WTC11 (cell line): ENCODE results near the gene EGLN1. TPM values are rescaled to one million over a fixed set of nuclear protein-coding genes. Genes with fewer than 3 reads are reported as not detected.

ENCODE experiments used
- ATAC-seq: fragments of 200-7000 bp; cut with Tn5 transposase; 2 replicates; pipeline ENCODE4 v1.10.0; 2021; ENCODE audit warnings: mild to moderate bottlenecking, moderate library complexity
- CTCF ChIA-PET: fragments of 300-600 bp; sonication (Branson Sonifier 250); formaldehyde crosslinking; loops from one replicate; lab custom pipeline; 2021; ENCODE audit warnings: antibody characterized with exemption; lab: Charles Lee
- POLR2A ChIA-PET: fragments of 350-600 bp; sonication (Branson Sonifier 250); formaldehyde crosslinking; loops from one replicate; lab custom pipeline; 2021; ENCODE audit warnings: antibody characterized with exemption; lab: Charles Lee
- DNase-seq: peaks from one replicate; pipeline ENCODE4 v3.0.0; 2021; ENCODE audit warnings: low spot score
- H3K27ac Mint-ChIP-seq: 2 replicates; pipeline ENCODE4 v1.8.0; 2021; ENCODE audit warnings: mixed read lengths
- H3K27me3 Mint-ChIP-seq: 2 replicates; pipeline ENCODE4 v1.8.0; 2021; ENCODE audit warnings: low read depth, mild to moderate bottlenecking, moderate library complexity, mixed read lengths
- H3K36me3 Mint-ChIP-seq: 2 replicates; pipeline ENCODE4 v1.8.0; 2021; ENCODE audit warnings: mixed read lengths
- H3K4me1 Mint-ChIP-seq: 2 replicates; pipeline ENCODE4 v1.8.0; 2022; ENCODE audit warnings: mixed read lengths
- H3K4me3 Mint-ChIP-seq: 2 replicates; pipeline ENCODE4 v1.8.0; 2021; ENCODE audit warnings: mild to moderate bottlenecking, moderate library complexity, mixed read lengths
- H3K9me3 Mint-ChIP-seq: 2 replicates; pipeline ENCODE4 v1.8.0; 2021; ENCODE audit warnings: mixed read lengths
- ARID4B ChIP-seq: sonication (generic); formaldehyde crosslinking; IDR thresholded peaks from 2 replicates; pipeline ENCODE4 v1.8.0; 2023; ENCODE audit warnings: missing genetic modification reagents, mild to moderate bottlenecking, borderline replicate concordance
- ATF1 ChIP-seq: sonication (generic); formaldehyde crosslinking; IDR thresholded peaks from 2 replicates; pipeline ENCODE4 v1.8.1; 2023; ENCODE audit warnings: mild to moderate bottlenecking, moderate library complexity, missing genetic modification reagents
- ATF6 ChIP-seq: sonication (generic); formaldehyde crosslinking; IDR thresholded peaks from 2 replicates; pipeline ENCODE4 v1.8.1; 2023; ENCODE audit warnings: mild to moderate bottlenecking, missing genetic modification reagents
- CBFB ChIP-seq: sonication (generic); formaldehyde crosslinking; IDR thresholded peaks from 2 replicates; pipeline ENCODE4 v1.8.1; 2022; ENCODE audit warnings: mild to moderate bottlenecking, low read depth, missing genetic modification reagents
- CDX4 ChIP-seq: fragments of 250-450 bp; sonication (Bioruptor Pico); IDR thresholded peaks from 2 replicates; pipeline ENCODE4 v1.9.0; 2021; ENCODE audit warnings: moderate library complexity, mild to moderate bottlenecking, inconsistent platforms, borderline replicate concordance
- ESRRA ChIP-seq: sonication (generic); formaldehyde crosslinking; IDR thresholded peaks from 2 replicates; pipeline ENCODE4 v1.8.1; 2022; ENCODE audit warnings: mild to moderate bottlenecking, missing genetic modification reagents, borderline replicate concordance
- GRHL2 ChIP-seq: fragments of 250-450 bp; sonication (Bioruptor Pico); IDR thresholded peaks from 2 replicates; pipeline ENCODE4 v1.8.0; 2022; ENCODE audit warnings: mild to moderate bottlenecking, moderate library complexity; ENCODE audit not compliant: insufficient replicate concordance, severe bottlenecking
- GTF2I ChIP-seq: fragments of 250-450 bp; sonication (Bioruptor Pico); conservative IDR thresholded peaks from 2 replicates; pipeline ENCODE4 v1.4.0; 2021; ENCODE audit warnings: mild to moderate bottlenecking
- HMGA2 ChIP-seq: fragments of 250-450 bp; sonication (Bioruptor Pico); IDR thresholded peaks from 2 replicates; pipeline ENCODE4 v1.4.0; 2021; ENCODE audit warnings: mild to moderate bottlenecking, moderate library complexity
- HMGXB4 ChIP-seq: sonication (generic); formaldehyde crosslinking; IDR thresholded peaks from 2 replicates; pipeline ENCODE4 v1.8.1; 2023; ENCODE audit warnings: mild to moderate bottlenecking, moderate library complexity, missing genetic modification reagents
- PRDM15 ChIP-seq: sonication (generic); formaldehyde crosslinking; IDR thresholded peaks from 2 replicates; pipeline ENCODE4 v1.8.0; 2022; ENCODE audit warnings: missing genetic modification reagents
- RELA ChIP-seq: sonication (generic); formaldehyde crosslinking; IDR thresholded peaks from 2 replicates; pipeline ENCODE4 v1.8.1; 2022; ENCODE audit warnings: missing genetic modification reagents, mild to moderate bottlenecking, borderline replicate concordance
- RORB ChIP-seq: fragments of 250-450 bp; sonication (Bioruptor Pico); IDR thresholded peaks from 2 replicates; pipeline ENCODE4 v1.9.0; 2021; ENCODE audit warnings: mild to moderate bottlenecking
- USF1 ChIP-seq: sonication (generic); formaldehyde crosslinking; IDR thresholded peaks from 2 replicates; pipeline ENCODE4 v1.8.0; 2022; ENCODE audit warnings: mild to moderate bottlenecking, missing genetic modification reagents
- ZNF138 ChIP-seq: sonication (generic); formaldehyde crosslinking; conservative IDR thresholded peaks from 2 replicates; pipeline ENCODE4 v1.8.1; 2022; ENCODE audit warnings: mild to moderate bottlenecking, moderate library complexity, missing genetic modification reagents
- ZNF219 ChIP-seq: sonication (generic); formaldehyde crosslinking; IDR thresholded peaks from 2 replicates; pipeline ENCODE4 v1.8.0; 2023; ENCODE audit warnings: missing genetic modification reagents, mild to moderate bottlenecking, borderline replicate concordance
- ZNF423 ChIP-seq: fragments of 250-450 bp; sonication (Bioruptor Pico); IDR thresholded peaks from 2 replicates; pipeline ENCODE4 v2.1.2; 2022; ENCODE audit warnings: mild to moderate bottlenecking, moderate library complexity
- ZNF671 ChIP-seq: fragments of 250-450 bp; sonication (Bioruptor Pico); IDR thresholded peaks from 2 replicates; pipeline ENCODE4 v1.8.0; 2021; ENCODE audit warnings: mild to moderate bottlenecking
- total RNA-seq: library from RNA; stranded (reverse); gene quantifications from 3 replicates; pipeline ENCODE4 v1.2.3, GENCODE V29; 2021

Gene EGLN1
- total RNA-seq, 1 experiment from 2014 or later, result 13.7 TPM

GRCh38 chr1:231386466-231386865 is 35.6 kb downstream of the EGLN1 start (continued):
- TF ChIP-seq PRDM15 (CRISPR knock-in tag), result no peak
- no peak for TF ChIP-seq ZNF219 (CRISPR knock-in tag)

GRCh38 chr1:231385416-231385748 is 36.7 kb downstream of the EGLN1 start:
- H3K9me3 Mint-ChIP-seq, result no peaks in the 10 kb centered on the region
- H3K27ac Mint-ChIP-seq, result no peak overlapping the region
- ChIA-PET CTCF (no interaction called here), POLR2A (no interaction called here)
- H3K27me3 Mint-ChIP-seq, result no peaks in the 10 kb centered on the region
- no peak for DNase-seq
- no peaks in the 10 kb centered on the region for H3K4me1 Mint-ChIP-seq
- H3K4me3 Mint-ChIP-seq, result no peak overlapping the region
- TF ChIP-seq GRHL2 (CRISPR knock-in tag) (no peak), ZNF423 (CRISPR knock-in tag) (no peak), PRDM15 (CRISPR knock-in tag) (no peak), HMGXB4 (CRISPR knock-in tag) (no peak), CDX4 (CRISPR knock-in tag) (no peak), HMGA2 (CRISPR knock-in tag) (no peak), ATF1 (no peak), RORB (CRISPR knock-in tag) (no peak), USF1 (CRISPR knock-in tag) (no peak), RELA (no peak), ESRRA (CRISPR knock-in tag) (no peak), CBFB (CRISPR knock-in tag) (no peak), ATF6 (CRISPR knock-in tag) (no peak), ARID4B (no peak), GTF2I (CRISPR knock-in tag) (no peak), ZNF671 (no peak), ZNF138 (CRISPR knock-in tag) (no peak)
- TF ChIP-seq, all 79 proteins: peak for 0
- H3K36me3 Mint-ChIP-seq, result no peaks in the 10 kb centered on the region
- ATAC-seq, result no peak
